ENCODE results near the gene NOS3. TPM values are rescaled to one million over a fixed set of nuclear protein-coding genes. Genes with fewer than 3 reads are reported as not detected.

The NOS3 gene
- total and polyA plus RNA-seq, 2 of the 13 experiments (the other 11 are each of a cell fraction or from before 2014, with no cell fraction given), result 3.7 to 7.5 TPM

DNA sequence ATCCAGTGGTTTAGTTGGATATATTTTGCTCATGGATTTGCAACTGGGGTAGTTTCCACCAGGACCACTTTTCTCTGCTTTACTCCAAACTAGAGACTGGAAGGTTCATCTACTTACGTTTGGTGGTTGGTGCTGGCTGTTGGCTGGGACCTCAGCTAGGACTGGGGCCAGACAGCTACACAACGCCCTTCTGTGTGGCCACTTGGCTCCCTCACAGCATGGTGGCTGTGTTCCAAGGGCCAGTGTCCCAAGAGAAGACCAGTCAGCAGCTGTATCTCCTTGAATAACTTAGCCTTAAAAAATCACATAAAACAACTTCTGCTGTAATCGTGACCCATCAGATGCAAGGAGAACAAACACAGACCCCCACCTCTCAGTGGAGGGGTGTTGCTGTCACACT, 8.5 kb upstream of the NOS3 start:
- intact Hi-C loops (cut with micrococcal nuclease; ENCODE audit: unreplicated experiment) (no loop called here), in situ Hi-C loops (cut with HindIII; ENCODE audit: extremely low pct_ligation_motif_present, low pct_unique_long_range_greater_than_20kb) (no loop called here)
- Histone ChIP-seq H3K4me3 (replicated peaks in 1 of 3; ENCODE audit: insufficient read depth in 1 of 3, low read depth in 2 of 3, low read length in 3 of 3) (no peak overlapping the region), H3K79me2 (ENCODE audit: insufficient read depth, low read length) (no peaks in the 10 kb centered on the region), H3K4me2 (ENCODE audit: low read depth, low read length) (no peak overlapping the region), H3K4me1 (ENCODE audit: insufficient read depth, low read length) (peaks cover 9% of the 10 kb centered on the region; the same call in 1 of the 2 replicates), H4K20me1 (ENCODE audit: insufficient read depth, low read length) (0 out of 2 replicates have a peak, but pooled peaks cover 5% of the 10 kb centered on the region), H3K9ac (ENCODE audit: insufficient read depth, low read depth, low read length) (no peak overlapping the region), H3K27me3 (ENCODE audit: control insufficient read depth in 1 of 2, insufficient read depth in 2 of 2, low read length in 2 of 2) (peaks cover 2 to 28% of the 10 kb centered on the region in 2 experiments; a peak in 4 of 5 replicates), H2AFZ (ENCODE audit: low read length) (no peak overlapping the region), H3K27ac (ENCODE audit: extremely low read length, insufficient read depth, low read length) (no peak overlapping the region), H3K36me3 (replicated peaks in 1 of 2; ENCODE audit: control insufficient read depth in 1 of 2, insufficient read depth in 2 of 2, low read length in 2 of 2) (no peaks in the 10 kb centered on the region), H3K9me3 (ENCODE audit: low read length) (no peaks in the 10 kb centered on the region)
- no TSS peak for BruUV-seq (replicated peaks)
- FAIRE-seq (no peak), DNase-seq (ENCODE audit: low spot score) (no peak), ATAC-seq (no peak)
- ChIA-PET CTCF (ENCODE audit: low intra/inter-chr PET ratio, low total read pairs) (no interaction called here), POLR2A (no interaction called here)
- 0% methylated on average over 1 of the region's 3 CpGs for WGBS (ENCODE audit: low lambda C conversion rate)
- TF ChIP-seq TSC22D2 (CRISPR knock-in tag; IDR thresholded peaks at IDR 0.05; ENCODE audit: borderline replicate concordance) (no peak), ZNF331 (CRISPR knock-in tag; IDR thresholded peaks at IDR 0.05) (no peak), ZNF577 (CRISPR knock-in tag; IDR thresholded peaks at IDR 0.05; ENCODE audit: borderline replicate concordance, low read depth) (no peak), ZFP91 (CRISPR knock-in tag; IDR thresholded peaks at IDR 0.05; ENCODE audit: borderline replicate concordance) (no peak), TFAP4 (IDR thresholded peaks at IDR 0.05; ENCODE audit: borderline replicate concordance, low read depth) (no peak), GATAD2A (CRISPR knock-in tag; IDR thresholded peaks at IDR 0.05) (no peak), NFYB (CRISPR knock-in tag; IDR thresholded peaks at IDR 0.05) (no peak), RFXANK (CRISPR knock-in tag; IDR thresholded peaks at IDR 0.05) (no peak), LCORL (IDR thresholded peaks at IDR 0.05) (no peak), LCORL (CRISPR knock-in tag; IDR thresholded peaks at IDR 0.05) (no peak), ZSCAN20 (CRISPR knock-in tag; IDR thresholded peaks at IDR 0.05; ENCODE audit: borderline replicate concordance) (no peak)
- TF ChIP-seq, protein P1, sequence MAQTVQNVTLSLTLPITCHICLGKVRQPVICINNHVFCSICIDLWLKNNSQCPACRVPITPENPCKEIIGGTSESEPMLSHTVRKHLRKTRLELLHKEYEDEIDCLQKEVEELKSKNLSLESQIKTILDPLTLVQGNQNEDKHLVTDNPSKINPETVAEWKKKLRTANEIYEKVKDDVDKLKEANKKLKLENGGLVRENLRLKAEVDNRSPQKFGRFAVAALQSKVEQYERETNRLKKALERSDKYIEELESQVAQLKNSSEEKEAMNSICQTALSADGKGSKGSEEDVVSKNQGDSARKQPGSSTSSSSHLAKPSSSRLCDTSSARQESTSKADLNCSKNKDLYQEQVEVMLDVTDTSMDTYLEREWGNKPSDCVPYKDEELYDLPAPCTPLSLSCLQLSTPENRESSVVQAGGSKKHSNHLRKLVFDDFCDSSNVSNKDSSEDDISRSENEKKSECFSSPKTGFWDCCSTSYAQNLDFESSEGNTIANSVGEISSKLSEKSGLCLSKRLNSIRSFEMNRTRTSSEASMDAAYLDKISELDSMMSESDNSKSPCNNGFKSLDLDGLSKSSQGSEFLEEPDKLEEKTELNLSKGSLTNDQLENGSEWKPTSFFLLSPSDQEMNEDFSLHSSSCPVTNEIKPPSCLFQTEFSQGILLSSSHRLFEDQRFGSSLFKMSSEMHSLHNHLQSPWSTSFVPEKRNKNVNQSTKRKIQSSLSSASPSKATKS (CRISPR knock-in tag; IDR thresholded peaks at IDR 0.05), result no peak
- TF ChIP-seq, protein P2, sequence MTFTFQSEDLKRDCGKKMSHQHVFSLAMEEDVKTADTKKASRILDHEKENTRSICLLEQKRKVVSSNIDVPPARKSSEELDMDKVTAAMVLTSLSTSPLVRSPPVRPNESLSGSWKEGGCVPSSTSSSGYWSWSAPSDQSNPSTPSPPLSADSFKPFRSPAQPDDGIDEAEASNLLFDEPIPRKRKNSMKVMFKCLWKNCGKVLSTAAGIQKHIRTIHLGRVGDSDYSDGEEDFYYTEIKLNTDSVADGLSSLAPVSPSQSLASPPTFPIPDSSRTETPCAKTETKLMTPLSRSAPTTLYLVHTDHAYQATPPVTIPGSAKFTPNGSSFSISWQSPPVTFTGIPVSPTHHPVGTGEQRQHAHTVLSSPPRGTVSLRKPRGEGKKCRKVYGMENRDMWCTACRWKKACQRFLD (CRISPR knock-in tag; IDR thresholded peaks at IDR 0.05; ENCODE audit: borderline replicate concordance), result no peak
